Tibial nerve (tissue), 4 donors: ENCODE results near the gene TGFBI.

Experiments used
- EP300 ChIP-seq, 2 donors: sonication (generic); formaldehyde crosslinking; IDR thresholded peaks; one replicate each; pipeline ENCODE4 v1.6.1; 2017; ENCODE audit warnings: antibody characterized with exemption in 2 of 2, mild to moderate bottlenecking in 1 of 2
- POLR2A ChIP-seq, 2 donors: fragments of 450-650 bp; IDR thresholded peaks; one replicate each; pipeline ENCODE4 v1.6.1; 2017; ENCODE audit warnings: antibody characterized with exemption in 2 of 2, mild to moderate bottlenecking in 2 of 2, moderate library complexity in 2 of 2
- TF ChIP-seq, protein P1 (sequence below), 5 experiments: fragments of 200-600 bp in 3 of 5; fragments of 450-650 bp in 2 of 5; sonication (generic) in 3 of 5; IDR thresholded peaks; one replicate each; pipeline ENCODE4 v1.5.1; 2016 to 2019; ENCODE audit warnings: antibody characterized with exemption in 5 of 5, mild to moderate bottlenecking in 3 of 5, moderate library complexity in 2 of 5

- no peak for TF ChIP-seq POLR2A (IDR thresholded peaks at IDR 0.05)
- TF ChIP-seq, protein P1, sequence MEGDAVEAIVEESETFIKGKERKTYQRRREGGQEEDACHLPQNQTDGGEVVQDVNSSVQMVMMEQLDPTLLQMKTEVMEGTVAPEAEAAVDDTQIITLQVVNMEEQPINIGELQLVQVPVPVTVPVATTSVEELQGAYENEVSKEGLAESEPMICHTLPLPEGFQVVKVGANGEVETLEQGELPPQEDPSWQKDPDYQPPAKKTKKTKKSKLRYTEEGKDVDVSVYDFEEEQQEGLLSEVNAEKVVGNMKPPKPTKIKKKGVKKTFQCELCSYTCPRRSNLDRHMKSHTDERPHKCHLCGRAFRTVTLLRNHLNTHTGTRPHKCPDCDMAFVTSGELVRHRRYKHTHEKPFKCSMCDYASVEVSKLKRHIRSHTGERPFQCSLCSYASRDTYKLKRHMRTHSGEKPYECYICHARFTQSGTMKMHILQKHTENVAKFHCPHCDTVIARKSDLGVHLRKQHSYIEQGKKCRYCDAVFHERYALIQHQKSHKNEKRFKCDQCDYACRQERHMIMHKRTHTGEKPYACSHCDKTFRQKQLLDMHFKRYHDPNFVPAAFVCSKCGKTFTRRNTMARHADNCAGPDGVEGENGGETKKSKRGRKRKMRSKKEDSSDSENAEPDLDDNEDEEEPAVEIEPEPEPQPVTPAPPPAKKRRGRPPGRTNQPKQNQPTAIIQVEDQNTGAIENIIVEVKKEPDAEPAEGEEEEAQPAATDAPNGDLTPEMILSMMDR (IDR thresholded peaks at IDR 0.05): no peak
- no peak for TF ChIP-seq EP300 (IDR thresholded peaks at IDR 0.05)
Observed at GRCh38 chr5:136042665-136043121, 13.9 kb downstream of the TGFBI start.
